HEK293T (cell line): ENCODE measurements around the gene GPR37.
A peak's percentile ranks its signal among the peaks of the same experiment; 100 is the strongest.

Source experiments
- CTCF ChIA-PET: fragments of 350-600 bp; formaldehyde crosslinking; extraction: SDS; loops from one replicate; lab custom pipeline; 2021; ENCODE audit warnings: antibody characterized with exemption, inconsistent platforms; lab: Yijun Ruan, JAX
- POLR2A ChIA-PET: fragments of 350-600 bp; formaldehyde crosslinking; extraction: SDS; loops from one replicate; lab custom pipeline; 2020; ENCODE audit warnings: antibody characterized with exemption, inconsistent platforms; lab: Yijun Ruan, JAX
- DNase-seq: peaks from one replicate; pipeline ENCODE4 v3.0.0; 2012; ENCODE audit warnings: mixed read lengths; ENCODE audit errors: extremely low spot score
- ARNT ChIP-seq: fragments of 450-650 bp; IDR thresholded peaks from 2 replicates; pipeline ENCODE4 v1.6.1; 2017; ENCODE audit warnings: mild to moderate bottlenecking
- BHLHE40 ChIP-seq: fragments of 450-650 bp; IDR thresholded peaks from 2 replicates; pipeline ENCODE4 v1.6.1; 2016; ENCODE audit warnings: mild to moderate bottlenecking, moderate library complexity, borderline replicate concordance
- CTBP1 ChIP-seq: fragments of 450-650 bp; IDR thresholded peaks from 2 replicates; pipeline ENCODE4 v1.6.1; 2016; ENCODE audit warnings: borderline replicate concordance
- ELF4 ChIP-seq: fragments of 450-650 bp; IDR thresholded peaks from 2 replicates; pipeline ENCODE4 v1.6.1; 2017; ENCODE audit warnings: antibody characterized with exemption
- FOXA1 ChIP-seq: fragments of 450-650 bp; IDR thresholded peaks from 2 replicates; pipeline ENCODE4 v1.6.1; 2016; ENCODE audit warnings: mild to moderate bottlenecking
- FOXK2 ChIP-seq: fragments of 450-650 bp; IDR thresholded peaks from 2 replicates; pipeline ENCODE4 v1.6.1; 2016; ENCODE audit warnings: mild to moderate bottlenecking
- FOXM1 ChIP-seq: fragments of 450-650 bp; IDR thresholded peaks from 2 replicates; pipeline ENCODE4 v1.6.1; 2017; ENCODE audit warnings: mild to moderate bottlenecking, borderline replicate concordance
- HDGF ChIP-seq: fragments of 450-650 bp; IDR thresholded peaks from 2 replicates; pipeline ENCODE4 v1.6.1; 2017; ENCODE audit warnings: antibody characterized with exemption, borderline replicate concordance
- L3MBTL2 ChIP-seq: fragments of 450-650 bp; conservative IDR thresholded peaks from 2 replicates; pipeline ENCODE4 v1.6.1; 2016; ENCODE audit warnings: mild to moderate bottlenecking
- LEF1 ChIP-seq: fragments of 450-650 bp; IDR thresholded peaks from 2 replicates; pipeline ENCODE4 v1.6.1; 2017; ENCODE audit warnings: mild to moderate bottlenecking, borderline replicate concordance
- NFRKB ChIP-seq: fragments of 450-650 bp; IDR thresholded peaks from 2 replicates; pipeline ENCODE4 v1.6.1; 2016; ENCODE audit warnings: mild to moderate bottlenecking, moderate library complexity
- SP1 ChIP-seq: fragments of 450-650 bp; IDR thresholded peaks from 2 replicates; pipeline ENCODE4 v1.6.1; 2017
- SUZ12 ChIP-seq: fragments of 450-650 bp; IDR thresholded peaks from 2 replicates; pipeline ENCODE4 v1.6.1; 2016; ENCODE audit warnings: mild to moderate bottlenecking
- TARDBP ChIP-seq: fragments of 450-650 bp; IDR thresholded peaks from 2 replicates; pipeline ENCODE4 v1.6.1; 2016
- ZNF384 ChIP-seq: fragments of 450-650 bp; IDR thresholded peaks from 2 replicates; pipeline ENCODE4 v1.6.1; 2016
- TF ChIP-seq, protein P1 (sequence below): fragments of 450-650 bp; IDR thresholded peaks from 2 replicates; pipeline ENCODE4 v1.6.1; 2016

Gene GPR37

DNA sequence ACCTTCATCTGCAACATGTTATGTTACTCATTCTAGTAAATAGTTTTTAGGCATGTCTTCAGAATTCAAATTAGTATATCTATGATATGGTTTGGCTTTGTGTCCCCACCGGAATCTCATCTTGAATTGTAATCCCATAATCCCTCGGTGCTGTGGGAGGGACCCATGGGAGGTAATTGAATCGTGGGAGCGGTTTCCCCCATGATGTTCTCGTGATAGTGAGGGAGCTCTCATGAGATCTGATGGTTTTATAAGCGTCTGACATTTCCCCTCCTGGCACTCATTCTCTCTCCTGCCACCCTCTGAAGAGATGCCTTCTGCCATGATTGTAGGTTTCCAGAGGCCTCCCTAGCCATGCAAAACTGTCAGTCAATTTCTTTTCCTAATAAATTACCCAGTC, 20.4 kb upstream of the GPR37 start:
- ChIA-PET CTCF (no interaction called here), POLR2A (no interaction called here)
- DNase-seq, result no peak
- TF ChIP-seq TARDBP (no peak), ARNT (no peak), SP1 (no peak), SUZ12 (no peak), FOXM1 (no peak), CTBP1 (no peak), FOXA1 (no peak), BHLHE40 (no peak), NFRKB (no peak), ZNF384 (no peak), FOXK2 (no peak), LEF1 (no peak), L3MBTL2 (no peak)
- TF ChIP-seq, protein P1, sequence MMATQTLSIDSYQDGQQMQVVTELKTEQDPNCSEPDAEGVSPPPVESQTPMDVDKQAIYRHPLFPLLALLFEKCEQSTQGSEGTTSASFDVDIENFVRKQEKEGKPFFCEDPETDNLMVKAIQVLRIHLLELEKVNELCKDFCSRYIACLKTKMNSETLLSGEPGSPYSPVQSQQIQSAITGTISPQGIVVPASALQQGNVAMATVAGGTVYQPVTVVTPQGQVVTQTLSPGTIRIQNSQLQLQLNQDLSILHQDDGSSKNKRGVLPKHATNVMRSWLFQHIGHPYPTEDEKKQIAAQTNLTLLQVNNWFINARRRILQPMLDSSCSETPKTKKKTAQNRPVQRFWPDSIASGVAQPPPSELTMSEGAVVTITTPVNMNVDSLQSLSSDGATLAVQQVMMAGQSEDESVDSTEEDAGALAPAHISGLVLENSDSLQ, result no peak

DNA sequence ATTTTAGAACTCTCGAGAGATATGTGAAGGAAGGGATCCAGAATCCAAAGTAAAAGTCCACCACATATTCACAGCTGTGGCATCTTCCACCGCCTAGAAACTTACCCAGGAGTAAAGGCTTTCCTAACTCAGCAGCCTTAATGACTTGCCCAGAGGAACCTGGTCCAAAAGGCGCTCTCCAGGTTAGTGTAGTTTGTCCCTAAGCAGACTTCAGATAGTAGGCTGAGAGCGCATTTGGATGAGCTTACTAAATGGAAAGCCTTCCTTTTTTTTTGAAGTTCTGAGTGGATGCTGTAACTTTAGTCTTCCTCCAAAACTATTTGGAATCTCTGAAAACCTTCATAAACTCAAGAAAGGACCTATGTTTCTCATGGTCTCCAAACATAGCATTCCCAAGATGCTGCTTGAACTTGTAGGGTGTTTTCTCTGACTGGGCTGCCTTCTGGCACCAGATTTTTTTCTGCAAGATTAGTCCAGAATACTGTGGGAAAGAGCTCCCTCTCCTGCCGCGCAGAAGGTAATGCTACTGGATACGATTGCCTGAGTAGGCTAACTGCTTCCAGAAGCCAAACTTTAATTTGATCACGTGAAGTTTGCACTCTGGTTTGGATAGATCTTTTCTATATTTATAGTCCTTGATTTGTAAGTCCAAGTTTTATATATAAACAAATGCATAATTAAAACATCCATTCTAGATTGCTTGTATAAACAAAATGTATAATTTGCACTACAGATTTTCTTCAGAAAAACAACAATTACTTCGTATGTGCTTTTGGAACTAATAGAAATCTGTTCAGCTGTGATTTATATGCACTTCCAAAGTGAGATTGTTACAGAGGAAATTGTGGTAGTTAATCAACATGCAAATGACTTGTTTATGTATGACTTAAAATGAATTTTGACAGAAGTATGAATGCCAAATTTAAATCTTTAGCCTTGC, 19.6 kb upstream of the GPR37 start:
- TF ChIP-seq SUZ12 (no peak), NFRKB (no peak), ARNT (no peak), HDGF (no peak), L3MBTL2 (no peak), ELF4 (no peak), ZNF384 (peak; percentile 77)
- ChIA-PET POLR2A (no interaction called here), CTCF (interaction anchor here (1.0 kb wide), 2 partner anchors 8 to 631 kb away, joined by 5 to 6 read pairs; no protein-coding TSS in a partner anchor)
- DNase-seq, result peak; percentile 59

DNA sequence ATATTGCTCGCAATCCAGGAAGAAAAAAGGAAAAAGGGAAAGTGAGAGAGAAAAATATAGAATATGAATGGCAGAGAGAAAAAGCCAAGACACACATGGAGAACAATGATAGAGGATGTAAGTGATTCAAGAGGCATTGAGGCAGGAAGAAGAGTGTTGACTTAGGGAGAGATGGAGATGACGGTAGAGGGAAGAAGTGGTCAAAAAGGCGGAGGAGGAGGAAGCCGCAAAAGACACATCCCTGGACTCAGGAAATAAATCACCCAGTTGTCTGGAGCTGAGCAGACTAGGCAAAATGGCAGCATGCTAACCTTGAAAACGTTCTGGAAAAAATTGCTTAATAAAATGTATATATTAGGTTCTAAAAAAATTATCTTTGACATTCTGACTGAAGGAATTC, 17.7 kb upstream of the GPR37 start:
- ChIA-PET CTCF (no interaction called here), POLR2A (no interaction called here)
- no peak for DNase-seq
- TF ChIP-seq CTBP1, result no peak

DNA sequence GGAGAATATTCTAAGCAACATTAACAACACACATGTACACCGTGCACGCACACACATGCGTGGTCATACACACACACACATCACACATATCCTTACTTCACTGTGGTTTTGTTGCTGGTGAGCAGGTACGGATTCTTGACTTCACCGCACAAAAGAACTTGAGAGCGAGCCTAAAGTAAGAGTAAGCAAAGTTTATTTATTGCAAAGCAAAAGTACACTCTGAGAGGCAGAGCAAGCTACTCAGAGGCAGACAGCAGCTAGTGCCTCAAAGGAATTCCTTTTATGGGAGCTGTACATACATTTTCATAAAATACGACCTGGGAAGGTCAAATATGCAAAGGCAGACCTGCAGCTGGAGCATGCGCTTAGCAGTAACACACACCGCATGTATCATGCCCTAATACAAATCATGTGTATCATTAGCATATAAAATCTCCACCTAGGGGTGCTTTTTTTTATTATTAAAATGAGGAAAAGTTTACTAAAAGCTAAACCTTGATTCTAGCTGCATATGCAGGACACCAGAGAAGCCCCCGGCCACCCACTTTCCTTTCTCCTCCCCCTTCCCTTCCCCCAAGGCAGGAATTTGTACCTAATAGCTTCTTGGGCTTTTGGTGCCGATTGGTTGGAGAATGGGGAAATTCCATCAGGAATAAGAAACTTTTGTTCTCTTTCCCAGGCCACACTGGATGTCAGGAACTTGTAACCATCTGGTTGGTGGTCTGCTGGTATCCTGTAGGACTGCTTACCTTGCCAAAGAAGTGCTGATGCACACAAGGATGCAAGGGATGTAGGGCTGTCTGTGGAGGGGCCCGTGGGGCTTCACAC, 16.5 kb upstream of the GPR37 start:
- TF ChIP-seq ARNT (no peak), ELF4 (no peak), ZNF384 (no peak), HDGF (no peak)
- no peak for DNase-seq
- CTCF ChIA-PET, result no interaction called here
- POLR2A ChIA-PET, result no interaction called here

DNA sequence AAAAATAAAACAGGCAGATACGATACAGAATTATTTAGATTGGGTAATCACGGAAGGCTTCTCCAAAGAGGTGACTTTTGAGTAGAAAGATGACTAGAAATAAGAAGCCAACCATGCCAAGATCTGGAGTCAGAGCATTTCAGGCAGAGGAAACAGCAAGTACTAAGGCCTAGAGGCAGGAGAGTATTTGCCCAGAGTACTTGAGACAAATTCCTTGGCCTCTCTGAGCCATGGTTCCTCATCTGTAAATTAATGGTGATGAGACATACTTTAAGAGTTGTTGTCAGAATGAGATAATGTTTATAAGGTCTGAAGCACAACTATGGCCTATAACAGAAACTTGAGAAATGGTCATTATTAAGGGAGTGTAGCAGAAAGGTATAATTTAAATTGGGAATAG, 15.8 kb upstream of the GPR37 start:
- ChIA-PET POLR2A (no interaction called here), CTCF (no interaction called here)
- no peak for TF ChIP-seq LEF1
- no peak for TF ChIP-seq NFRKB
- TF ChIP-seq SUZ12, result no peak
- TF ChIP-seq BHLHE40, result no peak
- no peak for TF ChIP-seq L3MBTL2
- TF ChIP-seq HDGF, result no peak
- TF ChIP-seq ELF4, result no peak
- no peak for TF ChIP-seq ARNT
- no peak for DNase-seq

DNA sequence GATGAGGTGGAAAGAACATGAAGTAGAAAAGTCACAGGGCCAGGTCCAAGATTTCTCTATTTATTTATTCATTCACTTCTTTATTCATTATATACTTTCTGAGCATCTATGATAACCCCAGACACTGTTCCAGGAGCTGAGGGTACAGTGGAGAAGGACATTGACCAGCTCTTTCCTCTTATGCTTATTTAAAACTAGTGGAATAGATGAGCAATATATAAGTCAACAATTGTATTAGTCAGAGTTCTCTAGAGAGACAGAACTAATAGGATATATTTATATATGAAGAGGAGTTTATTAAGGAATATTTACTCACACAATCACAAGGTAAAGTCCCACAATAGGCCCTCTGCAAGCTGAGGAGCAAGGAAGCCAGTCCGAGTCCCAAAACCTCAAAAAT, 15.0 kb upstream of the GPR37 start:
- TF ChIP-seq SP1 (no peak), TARDBP (no peak), FOXM1 (no peak), L3MBTL2 (no peak), LEF1 (no peak), NFRKB (no peak), ZNF384 (no peak), HDGF (no peak)
- TF ChIP-seq, protein P1, result no peak
- no peak for DNase-seq
- ChIA-PET POLR2A (no interaction called here), CTCF (no interaction called here)

DNA sequence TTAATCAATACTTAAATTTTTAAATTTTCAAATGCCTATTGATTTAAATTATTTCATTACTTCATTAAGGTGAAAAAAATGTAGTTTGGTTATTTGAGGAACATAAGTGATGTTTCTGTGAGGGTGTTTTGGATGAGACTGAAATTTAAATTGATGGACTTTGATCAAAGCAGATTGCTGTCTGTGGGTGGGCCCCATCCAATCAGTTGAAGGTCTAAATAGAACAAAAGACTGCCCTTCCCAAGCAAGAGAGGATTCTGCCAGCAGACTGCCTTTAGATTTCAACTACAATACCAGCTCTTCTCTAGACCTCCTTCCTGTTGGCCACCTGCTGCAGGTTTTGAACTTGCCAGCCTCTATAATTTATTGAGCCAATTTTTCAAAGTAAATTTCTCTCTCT, 14.5 kb upstream of the GPR37 start:
- POLR2A ChIA-PET, result no interaction called here
- CTCF ChIA-PET, result no interaction called here
- DNase-seq, result no peak
- no peak for TF ChIP-seq HDGF
- no peak for TF ChIP-seq FOXA1
- no peak for TF ChIP-seq BHLHE40
- no peak for TF ChIP-seq SP1
- TF ChIP-seq CTBP1, result no peak
